GM20000 (cell line): ENCODE data around the gene OR51Q1.

Source experiments
- DNase-seq: peaks from one replicate; pipeline ENCODE4 v3.0.0; 2012; ENCODE audit warnings: low spot score
- CTCF ChIP-seq: IDR thresholded peaks from 2 replicates; pipeline ENCODE4 v1.5.1; 2012; ENCODE audit warnings: mild to moderate bottlenecking, control low read depth; ENCODE audit errors: extremely low read depth, missing control alignments

Gene OR51Q1

GRCh38 chr11:5460983-5461621 is 39.2 kb downstream of the OR51Q1 start:
- no peak for DNase-seq
- TF ChIP-seq CTCF = no peak

DNA sequence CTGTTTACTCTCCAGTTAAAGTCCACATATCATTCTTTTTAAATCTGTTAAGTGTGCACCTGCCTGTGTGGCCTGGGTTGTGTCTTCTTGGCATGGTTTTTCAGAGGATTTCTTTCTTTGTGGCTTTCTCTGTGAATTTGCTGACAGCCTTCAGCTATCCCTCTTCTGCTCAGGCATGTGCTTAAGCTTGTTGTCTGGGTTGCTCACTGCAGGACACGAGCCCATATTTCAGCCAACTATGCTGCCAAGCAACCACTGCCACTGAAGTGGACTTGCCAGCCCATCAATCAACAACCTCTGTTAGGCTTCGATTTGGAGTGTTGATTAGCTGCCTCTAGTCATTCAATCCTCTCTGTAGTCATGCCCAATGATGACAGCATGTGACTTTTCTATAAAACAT is 45.6 kb downstream of the OR51Q1 start:
- TF ChIP-seq CTCF = no peak
- no peak for DNase-seq
